Esophagus mucosa (tissue), 1 donor: ENCODE data around the gene PPIE. TPM values are rescaled to one million over a fixed set of nuclear protein-coding genes. Genes with fewer than 3 reads are reported as not detected.

Experiments used
- ATAC-seq: fragments of 200-7000 bp; cut with Tn5 transposase; one replicate; pipeline ENCODE4 v1.9.1; 2020
- total RNA-seq: library from RNA; stranded (reverse); gene quantifications from one replicate; pipeline ENCODE4 v1.2.4, GENCODE V29; 2023
- donor health status: DM: yes; HTN: yes; CAD: no.

PPIE gene
- total RNA-seq, 1 donor from 2014 or later: 43.8 TPM

DNA sequence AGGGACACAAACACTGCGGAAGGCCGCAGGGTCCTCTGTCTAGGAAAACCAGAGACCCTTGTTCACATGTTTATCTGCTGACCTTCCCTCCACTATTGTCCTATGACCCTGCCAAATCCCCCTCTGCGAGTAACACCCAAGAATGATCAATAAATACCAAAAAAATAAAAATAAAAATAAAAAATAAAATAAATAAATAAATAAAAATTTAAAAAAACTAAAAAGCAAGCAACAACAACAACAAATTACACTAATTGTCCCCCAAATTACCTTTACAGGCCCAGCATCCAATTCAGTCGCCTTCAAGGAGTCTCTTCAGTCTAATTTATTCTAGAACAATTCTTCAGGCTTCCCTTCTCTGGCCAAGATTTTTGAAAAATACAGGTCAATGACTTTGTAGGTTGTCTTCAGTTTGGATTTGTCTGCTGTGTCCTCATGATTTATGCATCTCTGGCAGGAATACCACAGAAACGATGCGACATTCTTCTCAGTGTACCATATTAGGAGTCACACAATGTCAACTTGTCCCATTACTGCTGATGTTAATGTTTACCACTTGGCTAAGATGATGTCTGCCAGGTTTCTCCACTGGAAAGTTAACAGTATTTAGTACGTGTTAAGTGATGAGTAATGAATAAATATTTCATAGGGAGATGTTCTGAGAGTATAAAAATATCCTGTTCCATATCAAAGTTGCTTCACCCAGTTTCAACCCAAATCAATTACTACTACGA is 70.3 kb downstream of the PPIE start:
- no peak for ATAC-seq

- ATAC-seq: no peak
Measured at GRCh38 chr1:39812913-39813312, 74.2 kb downstream of the PPIE start.

Other genes starting within 250 kb of the PPIE start
- gene BMP8A, start 247.2 kb upstream of the PPIE start, total RNA-seq: not detected
- 134 TPM for gene PABPC4, start 162.1 kb upstream of the PPIE start, total RNA-seq
- gene HEYL, start 99.2 kb upstream of the PPIE start, total RNA-seq: 0.44 TPM
- not detected for gene NT5C1A, start 66.8 kb upstream of the PPIE start, total RNA-seq
- gene HPCAL4, start 47.4 kb upstream of the PPIE start, total RNA-seq: not detected
- 0.20 TPM for gene OXCT2, start 32.5 kb downstream of the PPIE start, total RNA-seq
- gene BMP8B, start 50.0 kb downstream of the PPIE start, total RNA-seq: 0.60 TPM
- gene TRIT1, start 144.6 kb downstream of the PPIE start, total RNA-seq: 18.4 TPM
- 16.9 TPM for gene MYCL, start 163.0 kb downstream of the PPIE start, total RNA-seq
- 25.2 TPM for gene MFSD2A, start 216.3 kb downstream of the PPIE start, total RNA-seq